K562 (cell line): Measurements from ENCODE around the gene TNKS2.

ENCODE experiments used
- MTA2 ChIP-seq: fragments of 450-650 bp; IDR thresholded peaks from 2 replicates; pipeline ENCODE4 v1.6.1; 2016; ENCODE audit warnings: low read depth
- POLR2AphosphoS5 ChIP-seq: IDR thresholded peaks from 2 replicates; pipeline ENCODE4 v1.6.1; 2011; ENCODE audit warnings: mild to moderate bottlenecking, low read depth, low read length, moderate library complexity; ENCODE audit not compliant: control insufficient read depth, insufficient read depth
- RFX1 ChIP-seq: fragments of 450-650 bp; IDR thresholded peaks from 2 replicates; pipeline ENCODE4 v1.6.1; 2016; ENCODE audit warnings: mild to moderate bottlenecking, moderate library complexity

DNA sequence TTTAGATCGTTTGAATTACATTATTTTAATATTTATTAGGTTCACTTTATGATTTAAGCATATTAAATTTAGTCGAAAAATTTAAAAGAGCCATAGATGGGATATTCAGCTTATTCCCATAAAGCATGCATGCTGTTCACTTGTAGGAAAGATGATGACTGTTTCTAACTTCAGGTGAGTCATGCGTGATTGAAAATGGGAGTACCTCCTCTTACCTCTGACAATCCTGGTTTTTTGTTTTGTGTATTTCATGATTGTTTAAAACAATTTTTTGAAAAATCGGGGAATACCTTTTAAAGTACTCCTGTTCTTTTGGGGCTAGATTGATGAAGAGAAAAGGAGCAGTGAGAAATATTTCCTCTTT, 1.4 kb downstream of the TNKS2 start:
- TF ChIP-seq RFX1 (no peak), POLR2AphosphoS5 (no peak), MTA2 (no peak)
